NOMO-1 (cell line): ENCODE results near the gene TECPR1.

Experiments used
- DNase-seq, 2 experiments: peaks; one replicate each; lab custom pipeline; 2025; ENCODE audit not compliant: unreplicated experiment in 2 of 2; lab: John Stamatoyannopoulos, UW

Gene TECPR1

DNA sequence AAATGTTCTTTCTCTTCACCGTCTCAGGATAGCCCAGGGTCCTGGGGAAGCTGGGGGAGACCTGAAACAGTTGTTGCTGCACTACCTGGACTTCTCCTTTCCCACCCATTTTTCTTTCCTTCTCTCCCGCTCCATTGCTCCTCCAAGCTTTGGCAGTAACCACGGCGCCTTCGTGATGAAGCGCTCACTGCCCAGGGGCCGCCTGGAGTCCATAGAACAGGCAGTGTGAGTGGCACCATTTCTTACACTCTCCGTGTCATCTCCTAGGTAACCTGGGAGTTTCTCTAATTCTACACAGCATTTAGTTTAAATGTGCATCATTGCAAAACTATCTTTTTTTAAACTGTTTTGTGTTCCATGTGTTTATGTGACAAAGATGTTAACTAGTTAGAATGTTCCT, 81.1 kb downstream of the TECPR1 start:
- DNase-seq: no peak

DNA sequence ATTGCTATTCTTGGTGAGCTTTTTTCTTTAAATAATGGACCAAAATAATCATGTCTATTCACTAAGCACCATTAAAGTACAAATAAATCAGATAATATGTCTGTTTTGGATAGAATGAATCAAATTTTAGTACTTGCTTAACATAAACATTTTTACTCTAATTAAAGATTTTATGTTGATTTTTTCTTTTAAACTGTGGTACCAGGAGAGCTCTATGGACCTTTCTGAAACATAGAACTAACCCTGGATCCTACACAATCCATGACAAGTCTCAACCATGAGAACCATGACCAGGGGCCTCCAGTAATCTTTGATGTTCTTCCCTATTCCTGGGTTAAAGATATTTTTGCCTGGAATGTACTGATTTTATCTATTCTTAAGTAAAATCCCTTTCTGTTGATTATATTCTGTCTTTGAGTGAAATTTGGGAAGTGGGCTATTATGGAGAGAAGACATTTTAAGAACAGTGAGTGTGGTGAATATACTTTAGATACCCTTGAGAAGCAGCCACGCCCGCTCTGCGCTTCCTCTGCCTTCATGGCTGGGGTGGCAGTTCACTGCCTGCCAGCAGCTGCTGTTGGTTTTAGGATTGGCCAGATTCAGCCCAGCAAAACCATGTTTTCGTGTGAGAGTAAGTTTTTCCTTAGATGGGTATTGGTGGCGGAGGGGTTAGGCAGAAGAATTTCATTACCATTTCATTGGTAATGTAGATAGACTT, 83.0 kb downstream of the TECPR1 start:
- peak in 1 of 2 experiments; percentile 10 for DNase-seq

DNA sequence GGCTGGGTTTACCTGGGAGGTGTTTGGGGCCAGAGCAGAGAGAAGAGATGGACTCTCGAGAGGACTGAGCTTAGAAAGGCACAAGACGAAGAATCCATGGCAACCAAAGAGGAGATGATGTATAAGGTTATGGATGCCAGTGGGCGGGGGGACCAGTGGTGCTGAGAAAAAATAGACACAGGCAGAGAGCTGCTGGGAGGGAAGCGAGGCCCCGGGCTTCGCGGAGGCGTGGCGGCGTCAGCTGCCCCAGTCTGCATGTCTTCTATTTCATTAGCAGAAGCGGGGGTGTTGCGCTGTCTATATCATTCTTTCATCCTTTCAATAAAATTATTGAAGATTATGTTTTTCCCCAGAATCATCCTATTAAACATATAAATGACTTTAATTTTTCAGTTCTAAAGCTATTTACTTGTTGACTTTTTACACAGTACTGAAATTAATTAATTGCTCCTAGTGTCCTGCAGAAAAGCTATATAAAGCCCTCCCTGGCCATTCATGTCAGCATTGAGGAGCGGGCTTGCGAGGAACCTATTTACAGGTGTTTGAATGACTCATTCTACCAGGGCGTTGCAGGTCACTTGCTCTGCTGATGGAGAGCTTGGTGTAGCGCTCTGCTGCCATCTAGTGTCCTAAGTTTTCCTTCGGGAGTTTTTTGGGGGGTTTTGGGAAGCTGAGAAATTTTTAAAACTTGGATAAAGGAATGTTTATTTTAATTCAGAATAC, 83.7 kb downstream of the TECPR1 start:
- peak; percentile 25 to 40 for DNase-seq

DNA sequence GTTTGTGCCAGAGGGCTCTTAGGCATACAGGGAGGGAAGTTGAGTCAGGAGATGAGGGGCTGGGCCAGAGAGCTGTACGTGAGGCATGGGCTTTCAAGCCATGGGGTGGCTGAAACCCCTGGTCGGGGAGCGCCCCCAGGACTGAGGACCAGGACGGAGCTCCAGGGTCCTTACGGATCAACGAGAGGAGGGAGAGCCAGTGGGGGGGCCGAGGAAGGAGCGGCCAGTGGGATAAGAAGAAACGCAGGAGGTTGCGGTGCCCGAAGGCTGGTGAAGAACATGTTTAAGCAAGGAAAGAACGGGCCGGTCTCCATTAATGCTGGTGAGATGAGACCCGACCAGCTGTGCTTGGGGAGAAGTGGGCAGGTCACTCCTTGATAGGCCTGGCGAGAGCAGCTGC, 84.4 kb downstream of the TECPR1 start:
- DNase-seq: no peak

DNA sequence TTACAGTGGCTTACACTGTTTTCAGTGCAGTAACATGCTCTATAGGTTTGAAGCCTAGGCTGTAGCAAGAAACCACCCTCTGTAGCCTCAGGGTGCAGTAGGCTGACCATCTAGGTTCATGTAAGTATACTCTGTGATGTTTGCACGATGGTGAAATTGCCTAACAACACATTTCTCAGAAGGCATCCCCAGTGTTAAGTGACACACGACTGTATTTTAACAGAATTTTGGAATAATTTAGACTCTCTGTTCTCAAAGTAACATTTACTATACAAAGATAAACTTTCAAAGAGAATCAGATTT, 85.4 kb downstream of the TECPR1 start:
- no peak for DNase-seq

DNA sequence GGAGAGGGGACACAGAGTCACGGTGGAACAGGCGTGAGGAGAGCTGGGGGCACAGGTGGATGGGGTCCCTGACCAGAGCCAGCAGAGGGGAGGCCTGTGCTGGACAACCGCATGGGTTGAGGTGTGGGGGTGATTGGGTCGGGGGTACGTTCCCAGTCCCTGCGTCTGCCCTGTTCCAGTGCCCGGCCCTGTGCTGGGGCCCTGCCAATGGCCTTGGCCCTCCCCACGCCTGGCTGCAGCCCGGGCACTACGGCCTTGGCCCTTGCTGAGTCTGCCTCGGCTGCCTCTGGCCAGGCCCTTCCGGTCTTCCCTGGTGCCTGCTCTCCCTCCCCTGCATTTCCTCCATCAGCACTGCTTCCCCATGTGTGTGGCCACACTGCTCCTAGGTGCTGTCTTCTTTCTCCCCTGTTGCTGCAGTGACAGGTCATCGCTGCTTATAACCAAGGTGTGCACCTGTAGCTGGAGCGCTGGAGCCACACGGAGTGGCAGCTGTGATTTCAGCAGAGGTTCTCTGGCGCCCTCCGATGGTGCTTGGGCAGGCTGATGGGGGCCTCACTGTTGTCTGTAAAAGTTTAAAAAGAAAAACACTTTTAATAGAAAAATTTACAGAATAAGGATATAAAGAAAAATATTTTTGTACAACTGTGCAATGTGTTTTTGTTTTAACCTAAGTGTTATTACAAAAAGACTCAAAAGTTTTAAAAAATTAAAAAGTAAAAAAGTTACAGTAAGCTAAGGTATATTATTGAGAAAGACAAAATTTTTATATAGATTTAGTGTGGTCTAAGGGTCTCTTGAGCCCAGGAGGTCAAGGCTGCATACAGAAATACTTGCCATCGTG, 86.0 kb downstream of the TECPR1 start:
- peak; percentile 9 to 38 for DNase-seq
